GM18951 (cell line): ENCODE data around the gene PDE9A.

Experiments
- POLR2A ChIP-seq: IDR thresholded peaks from 4 replicates; pipeline ENCODE4 v1.6.1; 2011; ENCODE audit warnings: mild to moderate bottlenecking; ENCODE audit not compliant: insufficient read length, insufficient read depth; ENCODE audit errors: extremely low read depth
- in situ Hi-C: fragments of 300-500 bp; cut with MboI; formaldehyde crosslinking; loops from one replicate; pipeline ENCODE4 v1.12.0; 2022; ENCODE audit warnings: low sequenced_read_pairs, mixed read lengths, inconsistent platforms; ENCODE audit not compliant: unreplicated experiment

The PDE9A gene

DNA sequence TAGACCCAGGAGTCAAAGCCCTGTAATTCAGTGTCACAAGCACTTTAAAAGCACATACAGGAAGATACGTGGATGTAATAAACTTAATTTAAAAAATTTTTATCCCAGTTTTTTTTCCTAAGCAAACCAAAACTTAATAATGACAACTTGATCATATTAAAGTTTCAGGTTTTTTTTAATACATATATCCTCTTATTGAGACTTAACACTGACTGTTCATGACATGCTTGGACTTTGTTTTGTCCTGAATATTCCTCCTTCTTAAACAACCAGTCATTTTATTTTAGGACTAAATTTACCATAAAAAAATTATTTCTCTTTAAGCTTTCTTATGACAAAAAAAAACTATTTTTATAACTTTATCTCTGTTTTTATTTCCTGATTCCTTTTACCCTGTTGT lies 161.8 kb downstream of the PDE9A start:
- in situ Hi-C loops: no loop called here
- no peak for TF ChIP-seq POLR2A

DNA sequence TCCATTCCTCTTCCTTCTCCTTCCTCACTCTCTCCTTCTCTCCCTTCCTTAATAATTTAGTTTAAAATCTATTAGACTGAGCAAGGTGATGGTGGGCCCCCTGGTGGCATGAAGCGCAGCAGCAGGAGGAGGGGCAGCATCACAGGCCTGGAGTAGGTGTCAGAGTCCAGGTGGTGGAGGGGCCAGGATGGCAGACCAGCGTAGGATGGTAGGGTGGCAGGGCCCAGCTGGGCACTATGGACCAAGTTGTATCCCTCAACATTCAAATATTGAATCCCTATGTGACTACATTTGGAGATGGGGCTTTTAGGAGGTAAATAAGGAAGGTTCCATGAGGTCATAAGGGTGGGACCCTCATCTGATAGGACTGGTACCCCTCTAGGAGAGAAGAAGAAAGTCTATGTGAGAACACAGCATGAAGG lies 164.9 kb downstream of the PDE9A start:
- in situ Hi-C loops: no loop called here

DNA sequence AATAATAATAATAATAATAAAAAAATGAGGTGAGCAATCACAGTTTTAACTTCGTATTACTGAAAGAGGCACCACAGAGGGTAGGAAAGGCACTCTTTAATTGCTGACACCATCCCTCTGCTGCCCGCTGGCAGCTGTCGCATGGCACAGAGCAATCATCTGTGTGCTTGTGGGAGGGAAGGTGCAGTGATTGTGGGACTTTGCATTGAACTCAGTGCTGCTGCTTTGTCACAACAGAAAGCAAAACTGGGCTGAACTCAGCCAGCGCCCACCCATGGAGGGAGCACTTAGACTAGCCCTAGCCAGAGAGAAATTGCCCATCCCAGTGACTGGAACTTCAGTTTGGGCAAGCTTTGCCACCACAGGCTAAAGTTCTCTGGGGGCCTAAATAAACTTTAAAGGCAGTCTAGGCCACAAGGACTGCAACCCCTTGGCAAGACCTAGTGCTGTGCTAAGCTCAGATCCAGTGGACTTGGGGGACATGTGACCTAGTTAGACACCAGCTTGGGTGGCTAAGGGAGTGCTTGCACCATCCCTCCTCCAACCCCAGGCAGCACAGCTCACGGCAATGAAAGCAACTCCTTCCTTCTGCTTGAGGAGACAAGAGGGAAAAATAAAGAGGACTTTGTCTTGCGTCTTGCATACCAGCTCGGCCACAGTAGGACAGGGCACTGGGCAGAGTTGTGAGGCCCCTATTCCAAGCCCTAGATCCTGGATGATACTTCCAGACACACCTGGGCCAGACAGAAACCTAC lies 166.6 kb downstream of the PDE9A start:
- no peak for TF ChIP-seq POLR2A
- in situ Hi-C loops: loop anchor here (10.0 kb wide), 1 partner anchor 225 kb away; no protein-coding TSS in a partner anchor

More for the DNA sequence above, 164.9 kb downstream of the PDE9A start:
- no peak for TF ChIP-seq POLR2A

DNA sequence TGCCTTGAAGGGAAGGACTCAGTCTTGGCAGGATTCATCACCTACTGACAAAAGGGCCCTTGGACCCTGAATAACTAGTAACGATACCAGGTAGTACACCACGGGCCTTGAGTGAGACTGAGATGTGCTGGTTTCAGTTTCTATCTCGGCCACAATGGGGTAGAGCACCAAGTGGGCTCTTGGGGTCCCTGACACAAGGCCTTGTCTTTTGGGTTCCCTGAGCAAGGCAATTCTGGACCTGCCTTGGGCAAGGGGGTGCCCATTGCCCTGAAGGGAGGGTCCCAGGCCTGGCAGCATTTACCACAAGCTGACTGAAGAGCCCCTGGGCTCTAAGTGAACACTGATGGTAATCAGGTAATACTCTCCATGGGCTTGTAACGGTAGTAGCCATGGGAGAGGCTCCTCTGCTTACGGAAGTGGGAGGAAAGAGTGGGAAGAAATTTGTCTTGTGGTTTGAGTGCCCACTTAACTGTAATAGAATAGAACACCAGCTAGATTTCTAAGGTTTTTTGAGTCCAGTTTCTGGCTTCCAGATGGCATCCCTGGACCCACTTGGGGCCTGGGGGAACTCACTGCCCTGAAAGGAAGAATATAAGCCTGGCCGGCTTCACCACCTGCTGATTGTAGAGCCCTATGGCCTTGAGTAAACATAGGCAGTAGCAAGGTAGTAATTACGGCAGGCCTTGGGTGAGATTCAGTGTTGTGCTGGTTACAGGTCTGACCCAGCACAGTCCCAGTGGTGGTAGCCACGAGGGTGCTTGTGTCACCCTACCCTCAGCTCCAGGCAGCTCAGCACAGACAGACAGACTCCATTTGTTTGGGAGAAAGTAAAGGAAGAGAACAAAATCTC lies 167.4 kb downstream of the PDE9A start:
- TF ChIP-seq POLR2A: no peak
- in situ Hi-C loops: loop anchor here (10.0 kb wide), 1 partner anchor 226 kb away; no protein-coding TSS in a partner anchor
